Stimulated activated CD8-positive, alpha-beta memory T cell treated with anti-CD3 and anti-CD28 coated beads, Interleukin-12 subunit alpha, Interleukin-12 subunit beta, amount 100 ng/mL, for 1 hour (primary cell): ENCODE results near the gene UNC93B1.
A peak's percentile ranks its signal among the peaks of the same experiment; 100 is the strongest.
"Not testable (repeated sequence)": the region's sequence is repeated elsewhere in the genome, so short reads cannot be mapped to it uniquely, and the experiment has no call there.

Experiments
- DNase-seq: peaks from one replicate; pipeline ENCODE4 v3.0.0-alpha.2; 2020; ENCODE audit warnings: low read depth

The UNC93B1 gene

GRCh38 chr11:68009391-68010089 lies 5.6 kb upstream of the UNC93B1 start:
- no peak for DNase-seq

- DNase-seq: no peak
Observed at GRCh38 chr11:68008381-68009337, 4.8 kb upstream of the UNC93B1 start.

DNA sequence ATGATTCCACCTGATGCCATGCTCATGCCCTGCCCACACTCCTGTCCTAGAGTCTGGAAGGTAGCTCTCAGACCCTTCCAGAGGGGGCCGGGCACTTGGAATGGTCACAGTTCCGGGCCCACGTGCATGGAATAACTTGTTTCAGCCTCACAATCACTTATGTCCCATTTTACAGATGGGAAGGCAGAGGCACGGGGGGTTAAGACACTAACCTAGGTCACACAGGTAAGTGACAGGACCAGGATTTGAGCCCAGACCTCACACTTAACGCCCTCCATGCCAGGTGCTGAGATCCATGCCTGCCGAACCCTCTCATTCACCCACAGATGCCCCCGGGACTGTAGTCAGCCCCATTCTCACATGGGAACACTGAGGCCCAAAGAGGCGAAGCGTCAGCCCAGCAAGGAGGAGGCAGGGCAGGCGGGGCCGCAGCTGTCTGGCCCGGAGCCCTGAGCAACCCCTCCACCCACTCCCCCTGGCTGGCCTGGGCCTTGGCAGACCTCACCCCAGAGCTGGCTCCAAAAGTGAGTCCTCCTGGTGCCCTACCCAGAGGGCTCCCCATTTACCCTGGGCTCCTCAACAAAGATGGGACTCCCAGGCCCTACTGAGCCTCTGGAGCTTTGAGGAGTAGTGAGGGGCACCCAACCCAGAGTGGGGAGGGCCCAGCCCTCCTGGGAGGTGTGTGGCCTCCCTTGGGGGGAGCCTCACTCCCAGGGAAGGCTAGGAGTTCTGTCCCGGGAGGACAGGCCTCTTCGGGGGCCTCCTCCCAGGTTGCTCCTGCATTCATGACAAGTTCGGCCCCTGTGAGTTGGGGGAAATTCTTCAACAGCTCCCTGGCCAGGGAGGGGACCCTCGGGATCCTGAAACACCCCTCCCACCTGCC lies 3.8 kb upstream of the UNC93B1 start:
- no peak for DNase-seq

DNA sequence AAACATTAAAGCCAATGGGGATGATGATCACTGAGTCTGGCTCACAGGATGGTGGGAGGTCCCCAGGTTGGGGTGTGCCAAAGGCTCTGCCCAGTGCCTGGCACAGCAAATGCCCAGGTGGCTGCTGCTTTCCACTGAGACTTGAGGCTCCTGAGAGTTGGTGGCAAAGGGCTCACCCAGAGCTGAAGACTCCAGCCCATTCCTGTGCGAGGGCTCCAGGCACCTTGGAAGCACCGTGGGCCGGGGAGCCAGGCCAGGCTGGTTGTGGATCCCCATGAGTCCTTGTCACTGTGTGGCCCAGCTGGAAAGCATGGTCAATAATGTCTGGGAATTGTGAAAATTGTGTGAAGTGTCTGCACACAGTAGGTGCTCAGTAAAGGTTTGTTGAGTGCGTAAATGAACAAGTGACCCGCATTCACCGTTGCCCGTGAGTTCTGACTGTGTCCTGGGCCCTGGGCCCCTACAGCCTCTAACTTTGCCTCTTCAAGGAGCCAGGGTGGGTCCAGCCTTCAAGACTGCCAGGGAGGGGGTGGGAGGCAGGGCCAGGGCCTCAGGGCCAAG lies 2.8 kb upstream of the UNC93B1 start:
- no peak for DNase-seq

DNA sequence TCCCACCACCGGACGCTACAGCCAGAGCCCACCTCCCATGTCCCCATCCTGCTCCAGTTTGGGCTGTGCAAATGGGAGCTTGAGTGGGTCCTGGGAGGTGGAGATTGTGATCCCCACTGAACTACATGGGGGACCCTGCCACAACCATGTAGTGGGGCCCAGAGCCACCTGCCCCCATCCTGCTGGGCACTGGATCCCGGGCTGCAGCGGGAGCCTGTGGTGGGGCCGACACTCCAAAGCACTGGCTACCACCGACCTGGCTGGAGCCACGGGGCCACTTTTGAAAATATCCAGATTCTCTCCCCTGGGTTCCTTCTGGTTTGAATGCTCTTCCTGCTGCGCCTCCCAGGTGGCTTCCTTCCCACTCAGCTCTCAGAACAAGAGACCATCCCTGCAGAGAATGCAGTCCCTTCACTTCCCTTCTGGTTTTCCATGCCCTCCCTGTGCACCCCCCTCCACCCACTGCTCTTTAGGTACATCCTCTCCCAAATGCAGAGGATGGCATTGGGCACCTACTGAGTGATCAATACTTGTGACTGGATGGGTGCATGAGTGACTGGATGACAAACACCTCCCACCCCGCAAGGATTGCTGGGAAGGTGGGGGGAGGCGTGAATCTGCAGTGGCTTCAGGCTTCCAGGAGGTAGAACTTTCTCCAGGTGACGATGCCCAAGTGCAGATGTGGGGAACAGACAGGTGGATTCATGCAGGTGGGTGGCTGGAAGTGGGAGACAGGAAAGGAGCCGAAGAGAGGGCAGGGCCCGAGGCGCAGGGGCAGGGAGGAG lies 846 bp upstream of the UNC93B1 start:
- no peak for DNase-seq

GRCh38 chr11:68002938-68003845 lies 705 bp downstream of the UNC93B1 start:
- peak; percentile 35 for DNase-seq

DNA sequence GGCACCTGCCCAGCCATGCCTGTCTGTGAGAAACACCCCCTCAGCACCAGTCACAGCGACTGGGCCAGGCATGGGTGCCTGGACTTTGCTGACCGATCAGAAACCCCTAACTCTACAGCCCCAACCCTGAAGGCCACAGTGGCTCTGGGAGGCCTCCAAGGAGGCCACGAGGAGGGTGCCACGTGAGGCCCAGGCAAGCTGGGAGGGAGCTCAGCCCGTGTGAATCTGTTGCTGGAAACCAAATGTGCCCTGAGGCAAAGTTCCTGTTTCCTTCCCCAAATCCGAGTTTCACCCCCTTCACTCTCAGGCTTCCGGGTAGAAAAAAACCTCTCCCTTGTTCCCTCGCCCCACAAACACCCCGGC lies 1.3 kb downstream of the UNC93B1 start:
- DNase-seq: no peak

- no peak for DNase-seq
Observed at GRCh38 chr11:67999704-68000103, 4.2 kb downstream of the UNC93B1 start.

GRCh38 chr11:67999201-67999629 lies 4.7 kb downstream of the UNC93B1 start:
- no peak for DNase-seq

DNA sequence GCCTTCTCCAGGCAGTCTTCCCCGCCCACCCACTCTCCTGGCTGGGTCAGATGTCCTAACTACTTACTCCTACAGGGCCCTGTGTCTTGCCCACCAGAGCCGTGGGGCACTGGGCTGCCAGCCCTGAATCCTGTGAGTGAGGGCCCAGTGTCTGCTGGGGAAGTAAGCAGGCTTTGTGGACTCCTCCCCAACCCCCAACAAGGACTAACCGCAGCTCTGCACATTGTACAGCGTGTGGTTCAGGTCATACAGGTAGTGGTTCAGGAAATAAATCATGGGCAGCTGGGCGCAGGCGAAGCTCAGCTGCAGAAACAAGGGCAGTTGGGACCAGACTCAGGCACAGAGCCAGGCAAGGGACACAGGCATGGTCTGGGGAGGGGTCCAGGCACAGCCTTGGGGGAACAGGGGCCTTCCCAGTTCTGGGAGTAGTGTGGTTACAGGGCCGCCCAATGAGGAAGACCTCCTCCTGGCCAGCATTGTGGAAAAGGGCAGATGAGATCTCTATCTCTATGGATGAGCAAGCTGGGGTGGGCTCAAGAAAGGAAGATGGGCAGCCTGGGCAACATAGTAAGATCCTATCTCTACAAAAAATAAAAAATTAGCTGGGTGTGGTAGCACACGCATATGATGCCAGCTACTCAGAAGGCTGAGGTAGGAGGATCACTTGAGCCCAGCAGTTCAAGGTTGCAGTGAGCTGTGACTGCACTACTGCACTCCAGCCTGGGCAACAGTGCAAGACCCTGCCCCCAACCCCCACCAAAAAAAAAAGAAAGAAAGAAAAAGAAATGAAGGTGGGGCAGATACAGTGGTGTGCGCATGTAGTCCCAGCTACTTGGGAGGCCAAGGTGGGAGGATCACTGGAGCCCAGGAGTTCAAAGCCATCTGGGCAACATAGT lies 5.5 kb downstream of the UNC93B1 start:
- DNase-seq: no peak

GRCh38 chr11:67997475-67997921 lies 6.4 kb downstream of the UNC93B1 start:
- DNase-seq: no peak

- no peak for DNase-seq
Observed at GRCh38 chr11:67996622-67997474, 7.0 kb downstream of the UNC93B1 start.

DNA sequence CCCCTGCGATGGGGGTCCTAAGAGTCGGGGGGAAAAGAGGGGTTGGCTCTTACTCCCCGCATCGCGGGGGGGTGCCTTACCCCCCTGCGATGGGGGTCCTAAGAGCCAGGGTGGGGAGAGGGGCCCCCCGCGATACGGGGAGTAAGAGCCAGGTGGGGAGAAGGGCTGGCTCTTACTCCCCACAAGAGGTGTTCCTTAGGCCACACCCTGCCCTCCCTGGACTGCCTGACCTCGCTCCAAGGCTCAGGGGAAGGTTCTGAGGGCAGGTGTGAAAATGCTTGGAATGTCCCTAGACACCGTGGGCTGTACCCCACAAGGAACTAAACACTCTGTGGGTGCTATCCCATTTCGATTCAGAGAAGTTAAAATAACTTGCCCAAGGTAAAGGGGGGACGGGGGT lies 7.8 kb downstream of the UNC93B1 start:
- no peak for DNase-seq

DNA sequence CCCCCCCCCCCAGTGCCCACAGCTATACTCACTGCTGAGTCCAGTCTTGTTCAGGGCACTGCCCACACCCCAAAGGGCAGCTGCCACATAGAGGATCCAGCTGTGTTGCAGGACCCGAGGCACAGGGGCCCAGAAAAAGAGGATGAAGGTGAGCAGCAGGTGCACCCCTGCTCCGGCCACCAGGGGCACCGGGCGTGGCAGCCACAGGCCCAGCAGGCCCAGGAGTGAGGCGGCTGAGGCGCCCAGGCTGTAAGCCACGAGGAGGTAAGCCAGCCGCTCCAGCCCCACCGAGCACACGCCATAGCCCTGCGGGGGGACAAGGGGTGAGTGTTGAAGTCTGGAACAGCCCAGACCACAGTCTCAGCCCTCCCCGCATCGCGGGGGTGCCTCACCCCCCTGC lies 8.3 kb downstream of the UNC93B1 start:
- not testable (repeated sequence) for DNase-seq

DNA sequence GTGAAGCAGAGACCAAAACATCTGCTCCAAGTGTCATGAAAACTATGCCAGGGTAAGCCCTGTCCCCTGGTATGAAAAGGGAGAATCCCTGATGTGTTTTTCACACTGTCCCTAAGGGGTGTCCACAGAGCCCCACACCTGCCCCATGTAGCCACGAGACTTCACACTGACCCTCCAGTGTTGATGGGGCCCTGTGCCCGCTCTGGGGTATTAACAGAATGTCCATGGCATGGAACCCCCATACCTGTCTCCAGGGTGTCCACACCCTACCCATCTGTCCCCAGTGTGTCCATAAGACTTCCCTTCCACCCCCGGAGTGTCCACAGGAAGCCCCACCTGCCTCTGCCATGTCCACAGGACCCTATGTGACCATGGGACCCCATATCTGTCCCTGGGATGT lies 8.8 kb downstream of the UNC93B1 start:
- DNase-seq: not testable (repeated sequence)

DNA sequence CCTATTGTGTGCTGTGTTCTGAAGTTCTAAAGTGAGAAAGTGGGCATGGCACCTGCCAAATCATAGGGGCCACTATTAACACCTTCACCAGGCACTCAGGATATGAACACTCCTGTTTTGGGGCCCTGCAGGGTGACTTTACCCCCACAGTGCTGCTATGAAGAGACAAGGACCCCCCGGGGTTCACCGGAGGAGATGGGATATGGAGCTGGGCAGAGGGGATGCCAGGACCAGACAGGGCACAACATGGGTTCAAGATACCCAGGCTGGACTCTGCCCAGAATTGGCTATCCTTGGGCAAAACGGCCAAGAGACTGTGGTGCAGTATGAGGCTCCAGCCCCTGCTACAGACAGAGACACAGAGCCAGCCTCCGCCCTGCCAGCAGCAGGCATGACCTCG lies 9.5 kb downstream of the UNC93B1 start:
- DNase-seq: not testable (repeated sequence)

GRCh38 chr11:67993821-67994220 lies 10.1 kb downstream of the UNC93B1 start:
- DNase-seq: not testable (repeated sequence)
